ENCODE measurements around the gene DOCK3.

DNA sequence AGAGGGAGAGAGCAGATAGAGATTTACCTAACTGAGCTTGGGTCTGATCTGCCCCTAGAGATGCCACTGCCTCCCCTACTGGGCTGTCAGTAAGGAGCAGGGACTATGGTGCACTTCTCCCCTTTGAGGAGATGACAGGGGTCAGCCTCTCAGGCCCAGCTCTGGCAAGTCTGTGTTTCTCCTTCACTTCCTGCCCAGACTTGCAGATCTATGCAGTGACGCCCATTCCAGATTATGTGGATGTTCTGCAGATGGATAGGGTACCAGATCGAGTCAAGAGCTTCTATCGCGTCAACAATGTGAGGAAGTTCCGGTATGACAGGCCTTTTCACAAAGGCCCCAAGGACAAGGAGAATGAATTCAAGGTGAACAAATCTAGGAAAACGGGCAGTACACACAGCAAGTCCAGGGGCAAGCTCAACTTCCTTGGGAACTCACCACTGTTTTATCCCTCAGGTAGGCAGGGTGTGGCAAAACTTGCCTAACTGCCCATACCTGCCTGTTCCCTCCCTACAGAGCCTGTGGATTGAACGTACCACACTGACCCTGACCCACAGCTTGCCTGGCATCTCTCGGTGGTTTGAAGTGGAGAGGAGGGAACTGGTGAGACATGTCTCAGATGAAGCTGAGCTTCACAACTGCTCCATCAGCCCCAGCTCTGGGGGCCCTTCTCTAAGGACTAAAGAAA, 681.3 kb downstream of the DOCK3 start:
- TF ChIP-seq CTCF (conservative IDR thresholded peaks at IDR 0.05; ENCODE audit: low read depth, low read length) (no peak), EZH2 (IDR thresholded peaks at IDR 0.05; ENCODE audit: low read length, unreplicated experiment) (no peak)

All from PC-3 (cell line).